Measurements from ENCODE around the gene NCKAP5.

GRCh38 chr2:133143645-133144044 lies 424.6 kb downstream of the NCKAP5 start:
- TF ChIP-seq TAF1 (conservative IDR thresholded peaks at IDR 0.05) (no peak), CTCF (IDR thresholded peaks at IDR 0.05; ENCODE audit: low read depth, low read length, missing input control) (no peak), RAD21 (IDR thresholded peaks at IDR 0.05) (no peak), SP1 (IDR thresholded peaks at IDR 0.05) (no peak), EGR1 (IDR thresholded peaks at IDR 0.05; ENCODE audit: low read depth in 2 of 2) (no peak), MAX (IDR thresholded peaks at IDR 0.05) (no peak), ATF3 (IDR thresholded peaks at IDR 0.05) (no peak), GABPA (IDR thresholded peaks at IDR 0.05 in 1 of 2, conservative IDR thresholded peaks at IDR 0.05 in 1 of 2) (no peak), REST (IDR thresholded peaks at IDR 0.05) (no peak), YY1 (IDR thresholded peaks at IDR 0.05) (no peak), NR2F2 (IDR thresholded peaks at IDR 0.05) (no peak)
